GM19372 (cell line): Measurements from ENCODE around the gene DLG2.
"Not testable (repeated sequence)": the region's sequence is repeated elsewhere in the genome, so short reads cannot be mapped to it uniquely, and the experiment has no call there.

ENCODE experiments used
- ATAC-seq: cut with Tn5 transposase; IDR thresholded peaks from one replicate; pipeline ENCODE4 v1.9.1; 2021; ENCODE audit warnings: mild to moderate bottlenecking, low read depth, moderate library complexity; ENCODE audit not compliant: unreplicated experiment

DLG2 gene

DNA sequence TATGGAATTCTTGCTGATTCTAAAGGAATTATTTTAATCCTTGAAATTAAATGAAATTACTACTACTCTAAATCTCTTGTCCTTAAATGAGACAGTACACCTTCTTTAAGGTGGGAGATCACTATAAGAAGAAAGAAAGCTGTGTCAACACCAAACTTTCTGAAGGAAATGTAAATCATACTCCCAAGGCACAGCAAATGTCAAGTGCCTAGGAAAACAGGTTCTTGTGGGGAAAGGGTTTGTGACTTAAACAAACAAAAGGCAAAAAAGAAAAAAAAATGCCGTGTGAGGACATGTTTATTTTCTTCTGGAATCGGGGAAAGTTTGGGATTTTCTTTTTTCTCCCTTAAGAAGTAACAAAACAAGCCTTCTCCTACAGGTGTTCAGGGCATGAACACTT lies 745.1 kb downstream of the DLG2 start:
- no peak for ATAC-seq

DNA sequence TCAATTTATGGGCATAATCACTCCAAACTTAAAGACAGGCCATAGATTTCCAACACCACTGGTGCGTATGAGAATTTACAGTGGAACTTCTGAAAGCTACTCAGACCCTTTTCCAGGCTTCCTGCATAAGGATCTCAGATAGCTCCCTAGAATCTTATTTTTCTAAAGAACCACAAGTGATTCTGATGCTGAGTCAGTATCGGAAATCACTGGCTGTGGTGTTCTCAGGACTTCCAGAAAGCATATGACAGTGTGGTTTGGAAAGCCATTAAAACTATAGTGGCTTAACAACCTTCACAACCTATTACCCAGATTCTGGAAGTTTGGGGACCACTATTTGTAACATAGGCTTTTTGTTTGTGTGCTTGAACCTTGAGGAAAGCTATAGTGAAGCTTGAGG lies 756.0 kb downstream of the DLG2 start:
- ATAC-seq = no peak

DNA sequence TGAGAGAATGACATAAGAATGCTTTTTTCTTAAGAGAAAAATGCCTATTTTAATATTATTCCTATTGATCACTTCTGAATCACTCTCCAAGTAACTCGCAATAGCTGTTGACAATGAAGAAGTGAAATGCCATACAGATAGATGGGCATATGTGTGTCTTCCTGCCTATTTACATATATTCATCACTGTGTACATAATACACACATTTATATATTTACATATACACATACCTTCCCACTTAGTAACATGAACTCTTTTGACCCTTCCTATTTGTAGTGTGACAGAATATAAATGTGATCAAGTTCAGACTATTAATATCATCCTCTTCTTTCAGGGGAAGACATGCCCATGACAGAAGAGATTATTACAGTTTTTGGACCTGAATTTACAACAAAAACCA lies 756.7 kb downstream of the DLG2 start:
- ATAC-seq = no peak

DNA sequence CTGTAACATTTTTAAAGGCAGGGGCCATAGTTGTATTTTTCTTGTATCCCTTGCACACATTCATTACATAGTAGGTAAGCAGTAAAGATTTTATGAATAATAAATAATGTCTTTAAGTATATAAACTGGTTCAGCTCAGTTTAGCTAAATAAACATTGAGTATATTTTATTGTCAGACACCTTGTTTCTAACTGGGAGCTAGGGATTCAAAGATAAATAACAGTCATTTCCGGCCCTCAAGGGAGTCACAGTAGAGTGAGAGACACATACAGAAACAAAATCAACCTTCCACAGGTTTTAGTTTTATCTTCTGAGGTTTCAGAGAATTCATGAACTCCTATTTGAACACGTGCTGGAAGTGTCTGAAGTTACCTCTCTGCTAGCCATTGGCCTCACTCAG lies 760.2 kb downstream of the DLG2 start:
- ATAC-seq = no peak

DNA sequence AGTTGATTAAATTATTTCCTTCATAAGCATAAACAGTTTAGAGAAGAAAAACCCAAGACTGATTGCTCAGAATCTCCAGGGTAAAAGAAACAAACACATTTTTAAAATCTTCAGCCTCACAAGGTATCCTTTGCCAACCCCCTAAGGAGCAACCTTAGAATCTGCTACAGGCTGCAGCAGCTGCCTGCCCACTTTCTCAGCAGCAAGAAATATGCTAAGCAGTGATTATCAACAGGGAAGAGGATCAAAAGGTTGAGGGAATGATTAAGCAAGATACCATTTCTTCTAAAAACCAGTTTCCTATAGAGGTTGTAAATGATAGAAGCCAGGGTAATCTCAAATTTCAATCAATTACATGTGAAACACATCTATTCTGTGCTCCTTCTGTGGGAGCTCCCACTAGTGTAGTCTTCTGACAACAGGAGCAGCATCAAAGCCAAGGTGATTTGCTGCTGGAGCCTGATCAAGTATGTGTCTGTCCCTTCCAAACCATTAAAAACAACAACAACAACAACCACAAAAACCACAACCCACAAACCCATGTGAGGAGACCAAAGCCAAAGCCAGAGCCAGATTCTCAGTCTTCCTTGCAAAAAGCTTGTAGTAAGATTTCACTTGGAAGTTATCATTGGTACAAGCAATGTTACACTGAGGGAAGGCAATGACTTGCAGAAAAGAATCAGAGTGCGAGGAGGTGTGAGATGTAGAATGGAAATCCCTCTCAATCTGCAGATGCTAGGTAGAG lies 761.2 kb downstream of the DLG2 start:
- ATAC-seq = no peak

DNA sequence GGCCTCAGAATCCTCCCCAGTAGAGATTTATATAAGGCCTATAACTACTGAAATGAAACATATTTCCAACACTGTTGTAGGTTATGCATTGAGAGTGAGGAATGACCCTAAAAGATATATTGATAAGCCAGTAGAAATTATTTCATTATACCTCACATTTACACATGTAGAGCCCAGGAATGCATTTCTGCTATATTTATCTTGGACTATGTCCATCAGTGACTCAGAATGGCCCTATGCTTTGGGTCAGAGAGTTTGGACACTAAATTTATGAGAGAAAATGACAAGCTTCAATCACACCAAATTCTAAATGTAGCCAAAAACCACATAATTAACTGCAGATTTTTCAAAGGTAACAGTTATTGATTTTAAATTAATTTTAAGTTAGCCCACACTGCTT lies 761.9 kb downstream of the DLG2 start:
- no peak for ATAC-seq

DNA sequence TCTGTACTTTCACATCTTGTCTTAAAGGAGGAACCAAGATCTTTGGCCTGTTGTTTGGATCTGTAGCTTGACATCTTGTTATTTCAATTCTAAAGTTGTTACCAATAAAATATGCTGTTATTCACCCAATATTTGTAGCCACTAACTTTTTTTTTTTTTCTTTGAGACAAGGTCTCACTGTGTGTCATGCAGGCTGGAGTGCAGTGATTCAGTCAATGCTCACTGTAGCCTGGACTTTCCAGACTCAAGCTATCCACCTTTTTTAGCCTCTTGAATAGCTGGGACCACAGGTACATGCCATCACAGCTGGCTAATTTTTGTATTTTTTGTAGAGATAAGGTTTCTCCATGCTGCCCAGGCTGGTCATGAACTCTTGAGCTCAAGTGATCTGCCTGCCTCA lies 769.4 kb downstream of the DLG2 start:
- ATAC-seq = no peak

DNA sequence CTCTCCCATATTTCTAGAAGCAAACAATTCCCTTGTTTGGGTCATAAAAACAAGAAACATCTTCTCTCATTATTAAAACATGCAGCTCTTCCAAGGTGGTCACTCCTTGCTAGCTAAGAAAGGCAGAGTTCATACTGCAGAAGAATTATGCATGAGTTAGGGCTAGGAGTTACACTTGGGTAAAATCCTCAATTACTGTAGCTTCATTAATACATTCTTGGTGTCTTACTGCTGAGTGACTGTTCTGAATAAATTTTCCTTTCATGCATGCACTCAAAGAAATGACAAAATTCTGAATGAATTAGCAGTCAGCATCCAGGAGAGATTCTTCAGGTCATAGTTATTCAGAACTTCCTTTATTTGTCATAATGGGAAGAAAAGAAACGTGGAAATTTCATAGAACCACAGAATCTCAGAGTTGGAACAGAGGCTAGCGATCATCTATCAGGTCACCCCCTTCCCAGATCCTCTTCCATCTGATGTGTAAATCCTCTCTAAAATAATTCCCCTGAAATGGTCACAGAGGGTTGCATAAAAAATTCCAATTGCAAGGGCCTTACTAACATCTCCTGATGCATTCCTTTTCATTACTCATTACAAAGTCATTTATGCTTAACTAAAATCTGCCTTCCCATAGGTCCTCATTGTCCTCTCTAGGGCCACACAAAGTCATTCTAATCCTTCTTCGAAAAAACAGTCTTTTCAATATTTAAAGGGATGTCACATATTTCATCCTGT lies 771.5 kb downstream of the DLG2 start:
- no peak for ATAC-seq

DNA sequence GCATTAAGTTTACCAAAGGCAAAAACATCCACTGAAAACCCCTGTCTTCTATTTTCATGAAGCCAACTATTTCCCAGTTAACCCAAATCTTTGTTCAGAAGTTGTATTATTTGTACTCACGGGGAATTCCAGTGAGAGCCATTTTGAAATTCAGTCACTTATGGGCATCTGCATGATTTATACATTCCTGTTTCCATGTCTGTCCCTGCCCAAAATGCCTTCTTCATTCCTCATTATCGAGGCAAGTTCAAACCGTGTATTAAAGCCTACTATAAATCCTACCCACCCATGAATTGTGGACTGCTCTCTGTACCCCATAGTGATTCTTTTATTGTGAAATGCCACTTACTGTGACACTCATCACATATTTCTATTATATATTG lies 772.7 kb downstream of the DLG2 start:
- ATAC-seq = no peak

DNA sequence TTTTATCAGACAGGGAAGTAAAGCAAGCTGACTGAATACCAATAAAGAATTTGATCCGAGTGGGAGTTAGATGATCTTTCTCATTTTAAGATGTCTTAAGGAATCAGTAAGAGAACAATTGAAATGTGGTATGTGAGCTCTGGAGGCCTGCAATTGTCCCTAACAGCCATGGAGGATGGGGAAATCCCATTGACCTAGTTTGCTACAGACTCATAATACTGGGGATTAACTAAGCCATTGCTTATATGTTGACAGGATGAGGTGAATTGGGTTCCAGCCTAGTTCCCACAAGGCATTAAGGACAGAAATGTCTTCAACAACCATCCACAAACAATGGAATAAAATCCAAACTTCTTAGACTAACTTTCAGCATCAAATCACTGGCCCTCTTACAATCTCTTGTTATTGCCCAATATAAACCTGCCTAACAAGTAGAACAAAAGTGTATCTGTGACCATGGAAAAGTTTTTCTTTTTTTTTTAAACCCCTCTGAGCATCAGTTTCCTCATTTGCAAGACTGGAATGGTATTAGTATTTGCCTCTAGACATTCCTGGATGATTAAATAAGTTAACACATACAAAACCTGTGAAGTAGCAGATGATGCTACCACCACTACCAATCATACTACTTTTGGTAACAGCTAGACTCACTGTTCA lies 773.2 kb downstream of the DLG2 start:
- ATAC-seq = no peak

DNA sequence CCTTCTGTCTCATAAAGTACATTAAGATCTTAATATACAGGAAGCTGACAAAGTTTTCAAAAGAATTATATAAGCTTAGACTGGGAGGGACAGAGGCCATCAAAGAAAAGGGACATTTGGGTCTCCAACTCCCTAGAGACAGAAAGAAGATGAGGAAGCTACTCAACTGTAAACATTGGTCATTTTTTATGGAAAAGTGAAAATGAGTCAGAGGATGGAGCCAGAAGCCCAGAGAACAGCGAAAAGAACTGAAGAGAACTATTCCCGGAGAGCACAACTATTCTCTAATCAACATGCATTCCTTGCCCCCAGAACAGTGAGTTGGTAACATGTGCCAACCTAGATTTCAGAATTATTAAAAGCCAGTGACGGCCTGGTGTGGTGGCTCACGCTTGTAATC lies 779.3 kb downstream of the DLG2 start:
- ATAC-seq = no peak

DNA sequence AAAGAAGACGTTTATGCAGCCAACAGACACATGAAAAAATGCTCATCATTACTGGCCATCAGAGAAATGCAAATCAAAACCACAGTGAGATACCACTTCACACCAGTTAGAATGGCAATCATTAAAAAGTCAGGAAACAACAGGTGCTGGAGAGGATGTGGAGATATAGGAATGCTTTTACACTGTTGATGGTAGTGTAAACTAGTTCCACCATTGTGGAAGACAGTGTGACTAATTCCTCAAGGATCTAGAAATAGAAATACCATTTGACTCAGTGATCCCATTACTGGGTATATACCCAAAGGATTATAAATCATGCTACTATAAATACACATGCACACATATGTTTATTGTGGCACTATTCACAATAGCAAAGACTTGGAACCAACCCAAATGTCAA lies 786.9 kb downstream of the DLG2 start:
- not testable (repeated sequence) for ATAC-seq

DNA sequence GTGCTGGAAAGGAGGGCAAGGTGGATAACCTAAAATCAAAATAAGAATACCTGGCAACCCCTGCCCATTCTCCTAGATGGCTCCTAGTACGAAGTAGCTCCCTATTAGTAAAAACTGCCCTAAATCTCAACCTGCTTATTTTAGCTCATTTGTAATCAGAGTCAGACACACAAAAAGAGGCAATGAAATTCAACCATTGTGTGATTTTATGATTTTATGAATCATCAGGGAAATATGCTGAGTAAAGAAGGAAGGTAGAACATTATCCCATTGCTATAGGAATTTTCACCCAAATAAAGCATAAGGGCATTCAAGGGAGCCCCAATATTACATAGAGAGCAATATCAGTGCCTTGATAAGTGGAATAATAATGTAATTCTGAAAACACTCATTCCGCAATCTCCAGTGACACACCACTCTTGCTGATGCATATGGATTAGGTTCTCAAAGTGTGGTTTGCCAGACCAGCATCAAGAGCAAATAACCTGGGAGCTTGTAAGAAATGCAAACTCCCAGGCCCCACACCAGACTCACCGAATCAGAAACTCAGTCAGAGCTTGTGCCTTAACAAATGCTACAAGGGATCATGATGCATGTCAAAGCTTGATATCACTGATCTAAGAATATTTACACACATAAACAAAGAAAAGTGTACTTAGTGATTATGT lies 789.6 kb downstream of the DLG2 start:
- no peak for ATAC-seq

DNA sequence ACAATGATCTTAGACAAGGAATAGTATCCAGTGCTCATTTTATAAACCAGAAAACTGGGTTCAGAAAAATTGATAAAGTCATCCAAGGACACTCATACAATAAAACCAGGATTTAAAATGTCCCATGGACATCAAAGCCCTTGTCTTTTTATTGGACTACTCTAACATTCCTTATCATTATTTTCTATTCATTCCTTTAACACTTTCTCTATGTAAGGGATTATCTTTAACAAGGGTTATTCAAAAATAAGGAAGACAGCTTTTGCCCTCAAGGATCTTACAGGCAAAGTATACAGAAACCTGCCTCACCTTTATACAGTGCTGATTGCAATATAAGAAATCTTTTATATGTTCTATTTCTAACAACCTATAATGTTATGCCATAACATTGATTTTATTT lies 790.8 kb downstream of the DLG2 start:
- no peak for ATAC-seq

DNA sequence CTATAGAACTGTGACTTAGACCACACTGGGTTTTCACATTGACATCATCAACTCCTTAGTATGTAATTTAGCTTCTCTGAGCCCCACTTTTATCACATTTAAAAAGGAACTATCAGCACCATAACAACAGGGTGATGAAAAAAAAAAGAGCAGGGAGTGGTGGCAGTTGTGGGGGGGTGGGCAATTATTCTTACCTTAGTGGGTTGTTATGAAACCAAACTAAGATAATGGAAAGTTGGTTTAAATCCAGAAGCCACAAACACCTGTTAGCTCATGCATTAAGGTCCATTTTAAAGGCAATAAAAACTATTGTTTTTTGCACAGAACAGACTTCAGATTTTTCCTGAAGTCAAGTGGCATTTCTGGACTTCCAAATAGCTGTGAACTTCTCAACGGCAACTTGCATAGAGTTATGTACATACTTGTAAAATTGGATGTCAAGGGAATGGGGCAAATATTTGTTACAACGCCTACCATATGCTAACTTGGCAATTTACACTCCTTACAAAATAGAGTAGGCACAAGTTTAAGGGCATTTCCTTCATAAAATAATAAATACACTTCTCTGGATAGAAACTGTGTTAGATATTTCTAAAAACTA lies 793.6 kb downstream of the DLG2 start:
- ATAC-seq = no peak

DNA sequence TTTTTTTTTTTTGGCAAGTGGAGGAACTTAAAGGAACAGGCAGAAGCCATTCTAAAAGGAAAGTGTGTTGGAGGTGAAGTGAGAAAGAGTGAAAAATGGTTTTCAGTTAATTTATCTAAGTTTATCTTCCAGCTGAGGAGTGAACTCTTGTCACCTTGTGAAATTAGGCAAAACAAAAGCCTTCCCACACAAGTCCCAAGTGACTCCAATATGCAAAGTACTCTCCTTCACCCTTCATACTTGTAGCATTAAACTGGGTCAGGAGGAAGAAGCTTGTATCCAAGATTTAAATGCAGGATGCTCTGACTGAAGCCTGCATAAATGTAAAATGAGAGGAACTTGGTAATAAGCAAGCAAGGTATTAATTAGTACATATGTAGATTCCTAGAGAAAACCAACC lies 796.8 kb downstream of the DLG2 start:
- no peak for ATAC-seq

DNA sequence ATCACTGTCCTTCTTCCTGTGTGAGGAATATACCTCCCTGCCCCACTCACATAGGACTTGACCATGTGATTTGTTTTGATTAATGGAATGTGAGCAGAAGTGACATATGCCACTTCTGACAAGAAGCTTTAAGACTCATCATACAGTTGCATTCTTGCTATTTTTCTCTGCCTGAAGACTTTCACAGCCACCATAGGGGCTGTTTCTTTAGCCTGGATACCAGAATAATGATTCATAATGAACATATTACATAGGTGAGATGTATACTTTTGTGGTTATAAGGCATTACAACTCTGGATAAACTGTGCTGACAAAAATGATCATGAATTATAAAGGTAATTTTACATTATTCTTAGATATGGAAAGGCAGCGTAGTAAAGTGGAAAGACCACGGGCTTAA lies 798.0 kb downstream of the DLG2 start:
- ATAC-seq = no peak

DNA sequence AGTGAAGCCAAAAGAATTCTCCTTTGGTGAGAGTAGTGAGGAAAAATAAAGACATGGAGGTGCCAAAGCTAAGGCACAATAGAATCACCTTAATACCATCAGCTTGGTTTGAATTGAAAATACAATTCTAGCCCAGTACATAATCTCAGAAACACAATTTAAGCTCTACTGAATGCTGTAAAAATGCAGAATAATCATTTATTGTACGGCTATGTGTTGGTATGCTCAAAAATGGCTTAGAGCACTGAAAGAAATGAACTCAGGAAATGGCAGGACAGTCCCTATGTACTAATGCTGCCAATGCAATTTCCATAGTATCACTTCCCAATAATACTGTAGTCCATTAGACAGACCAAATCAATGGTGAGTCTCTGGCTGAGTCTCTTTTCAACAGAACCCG lies 798.5 kb downstream of the DLG2 start:
- ATAC-seq = no peak

DNA sequence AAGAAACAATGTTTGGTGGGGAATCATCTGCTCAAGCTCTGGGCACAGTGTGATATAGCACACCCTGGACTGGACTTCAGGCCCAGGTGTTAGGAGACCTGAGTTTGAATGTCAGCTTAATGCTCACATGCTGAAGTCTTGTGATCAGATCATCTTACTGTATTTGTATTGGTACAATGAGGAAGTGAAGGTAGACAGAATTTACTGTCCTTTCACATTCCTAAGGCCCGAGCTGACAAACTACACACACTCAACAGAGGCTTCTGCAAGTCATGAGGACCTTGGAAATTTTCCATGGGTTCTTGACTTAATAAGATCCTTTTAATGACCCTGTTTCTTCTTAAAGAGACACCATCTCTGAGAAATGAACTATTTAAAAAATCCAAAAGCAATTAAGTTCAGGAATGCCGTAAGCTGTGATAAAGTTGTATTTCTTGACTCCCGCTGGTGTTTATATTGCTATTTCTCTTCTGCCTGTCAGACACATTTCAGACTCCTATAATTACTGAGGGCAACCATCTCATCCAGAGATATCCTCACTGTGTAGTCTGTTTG lies 802.0 kb downstream of the DLG2 start:
- no peak for ATAC-seq

DNA sequence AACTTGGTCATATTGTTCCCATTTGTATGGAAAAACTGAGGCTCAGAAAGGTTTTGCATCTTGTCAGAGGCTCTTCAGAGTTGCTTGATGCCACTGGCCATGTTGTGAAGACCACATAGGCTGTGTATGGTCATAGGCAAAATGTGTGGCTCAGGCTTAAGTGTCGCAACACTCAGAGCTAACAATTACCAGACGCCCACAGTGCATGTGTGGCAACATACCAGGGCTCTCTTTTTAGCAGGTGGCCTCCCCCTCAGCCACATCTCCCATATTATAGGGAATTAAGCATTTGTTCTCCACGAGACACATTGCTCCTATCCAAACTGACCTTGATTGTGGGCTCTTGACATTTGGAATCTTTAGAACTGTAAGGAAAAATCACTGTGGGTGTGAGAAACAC lies 802.5 kb downstream of the DLG2 start:
- ATAC-seq = no peak

DNA sequence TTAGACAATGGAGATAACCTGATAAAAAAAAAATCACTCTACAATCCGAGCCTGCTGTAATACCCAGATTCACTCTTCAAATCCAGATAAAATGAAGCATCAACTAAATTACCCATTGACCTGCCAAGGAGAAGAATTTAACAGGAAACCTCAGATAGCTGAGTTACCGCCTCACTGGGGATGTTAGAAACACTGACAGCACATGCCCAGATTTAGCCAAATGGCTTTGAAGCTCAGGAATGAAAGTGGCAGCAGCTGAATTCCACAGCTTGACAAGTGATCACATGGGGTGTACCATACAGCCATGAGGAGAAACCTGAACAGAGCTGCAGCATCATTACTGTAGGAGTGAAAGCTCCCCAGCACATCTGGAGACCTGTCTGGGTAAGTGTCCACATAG lies 807.6 kb downstream of the DLG2 start:
- ATAC-seq = no peak
